ENCODE data around the gene PLCD3. TPM values are rescaled to one million over a fixed set of nuclear protein-coding genes. Genes with fewer than 3 reads are reported as not detected.
A peak's percentile ranks its signal among the peaks of the same experiment; 100 is the strongest.

Gene PLCD3
- total and polyA plus RNA-seq, 2 of the 4 experiments (the other 2 are of a cell fraction), result 5.6 to 36.6 TPM

DNA sequence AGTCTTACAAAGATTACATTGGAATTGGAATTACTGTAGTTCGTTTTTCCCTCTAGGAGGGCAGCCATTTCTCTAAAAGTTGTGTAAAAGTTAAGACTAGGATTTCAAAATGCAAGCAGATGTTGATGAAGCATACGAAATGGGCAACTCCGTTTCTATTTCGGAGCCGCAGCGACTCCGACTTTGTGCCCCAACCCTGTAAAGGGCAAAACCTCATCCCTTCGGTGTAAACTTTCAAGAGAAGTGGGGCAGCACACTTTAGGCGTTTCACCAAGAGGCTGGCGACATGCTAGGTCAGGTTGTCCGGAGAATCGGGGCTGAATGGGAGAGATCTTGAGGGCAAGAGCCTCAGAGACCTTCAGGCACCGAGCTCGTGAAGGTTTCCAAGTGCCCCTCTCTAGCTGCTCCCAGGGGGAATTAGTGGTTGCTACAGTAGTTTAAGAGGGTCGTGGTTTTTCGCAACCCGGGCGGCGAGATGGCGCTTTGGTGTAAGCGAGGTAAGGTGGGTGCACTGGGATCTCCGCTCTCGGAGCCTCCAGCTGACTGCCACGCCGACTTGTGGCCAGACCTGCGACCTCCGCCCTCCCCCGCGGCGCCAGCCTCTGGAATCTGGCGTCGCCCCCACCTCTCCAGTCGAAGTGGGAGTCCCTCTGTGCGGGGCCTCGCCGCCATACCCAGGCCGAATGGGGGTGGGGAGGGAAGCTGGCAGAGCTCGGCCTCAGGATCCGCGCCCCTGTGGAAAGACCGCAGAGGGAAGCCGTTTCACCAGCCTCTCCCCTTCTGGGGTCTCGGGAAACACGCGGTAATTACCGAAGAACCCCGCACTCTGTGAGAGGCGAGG lies 28.4 kb upstream of the PLCD3 start:
- Histone ChIP-seq H3K14ac (replicated peaks; ENCODE audit: low read depth, low read length) (peak overlapping the region; percentile 76), H4K91ac (ENCODE audit: insufficient read depth, low read depth, low read length) (peak overlapping the region; percentile 97), H2AK5ac (ENCODE audit: low read depth, low read length) (peak overlapping the region; percentile 99), H3K27ac (ENCODE audit: insufficient read depth, low read length) (peak overlapping the region; percentile 98), H3K18ac (ENCODE audit: low read depth, low read length) (peak overlapping the region; percentile 75), H3K4me1 (ENCODE audit: control insufficient read depth, insufficient read depth, low read length) (peaks cover 17% of the 10 kb centered on the region), H3K36me3 (ENCODE audit: control insufficient read depth, insufficient read depth, low read length) (no peaks in the 10 kb centered on the region), H2BK120ac (ENCODE audit: low read depth, low read length) (peak overlapping the region; percentile 42), H3K9me1 (ENCODE audit: insufficient read depth, low read length) (peaks cover 19% of the 10 kb centered on the region), H3K56ac (ENCODE audit: extremely low read depth, insufficient read depth, low read length) (peak overlapping the region; percentile 99), H2AFZ (replicated peaks; ENCODE audit: low read length, poor library complexity) (peak overlapping the region; percentile 88), H4K8ac (ENCODE audit: low read depth in 2 of 2, low read length in 2 of 2) (peak overlapping the region; percentile 89 to 95), H3K23ac (ENCODE audit: low read depth, low read length) (peak overlapping the region; percentile 71), H4K20me1 (ENCODE audit: insufficient read depth, low read length) (peaks cover 10% of the 10 kb centered on the region), H3K4me2 (ENCODE audit: low read depth, low read length) (peak overlapping the region; percentile 84), H3K79me1 (ENCODE audit: low read depth in 1 of 2, low read length in 2 of 2) (peaks cover 8 to 58% of the 10 kb centered on the region in 2 experiments), H2BK20ac (ENCODE audit: low read depth, low read length) (no peak overlapping the region), H2BK15ac (ENCODE audit: low read depth, low read length) (peak overlapping the region; percentile 0; the same call in 1 of the 3 replicates), H2AK9ac (replicated peaks; ENCODE audit: low read depth, low read length, poor library complexity) (peak overlapping the region; percentile 100), H3K9ac (ENCODE audit: low read depth, low read length) (peak overlapping the region; percentile 98), H3K4ac (ENCODE audit: low read depth, low read length) (peak overlapping the region; percentile 99), H4K5ac (ENCODE audit: low read depth, low read length) (peak overlapping the region; percentile 92), H3K9me3 (ENCODE audit: control insufficient read depth, insufficient read depth, low read length) (no peaks in the 10 kb centered on the region), H3K27me3 (ENCODE audit: control insufficient read depth, insufficient read depth, low read length) (no peaks in the 10 kb centered on the region), H2BK5ac (ENCODE audit: low read depth, low read length, poor library complexity, severe bottlenecking) (peak overlapping the region; percentile 96), H3K4me3 (ENCODE audit: insufficient read depth, low read depth, low read length) (peak overlapping the region; percentile 75)
- TSS peak; percentile 38 for BruUV-seq (replicated peaks)
- 1% methylated on average over 20 of the region's 48 CpGs; no CpG with 5 or more reads in 1 of the 2 experiments for WGBS, 2 experiments (ENCODE audit: extremely low coverage in 2 of 2, insufficient read length in 1 of 2)
- dilution Hi-C loops (cut with HindIII; ENCODE audit: low sequenced_read_pairs, unreplicated experiment), result no loop called here
- TF ChIP-seq RAD21 (IDR thresholded peaks at IDR 0.05; ENCODE audit: low read length), result peak; percentile 27; the same call in 1 of the 2 replicates
- TF ChIP-seq, protein P1, sequence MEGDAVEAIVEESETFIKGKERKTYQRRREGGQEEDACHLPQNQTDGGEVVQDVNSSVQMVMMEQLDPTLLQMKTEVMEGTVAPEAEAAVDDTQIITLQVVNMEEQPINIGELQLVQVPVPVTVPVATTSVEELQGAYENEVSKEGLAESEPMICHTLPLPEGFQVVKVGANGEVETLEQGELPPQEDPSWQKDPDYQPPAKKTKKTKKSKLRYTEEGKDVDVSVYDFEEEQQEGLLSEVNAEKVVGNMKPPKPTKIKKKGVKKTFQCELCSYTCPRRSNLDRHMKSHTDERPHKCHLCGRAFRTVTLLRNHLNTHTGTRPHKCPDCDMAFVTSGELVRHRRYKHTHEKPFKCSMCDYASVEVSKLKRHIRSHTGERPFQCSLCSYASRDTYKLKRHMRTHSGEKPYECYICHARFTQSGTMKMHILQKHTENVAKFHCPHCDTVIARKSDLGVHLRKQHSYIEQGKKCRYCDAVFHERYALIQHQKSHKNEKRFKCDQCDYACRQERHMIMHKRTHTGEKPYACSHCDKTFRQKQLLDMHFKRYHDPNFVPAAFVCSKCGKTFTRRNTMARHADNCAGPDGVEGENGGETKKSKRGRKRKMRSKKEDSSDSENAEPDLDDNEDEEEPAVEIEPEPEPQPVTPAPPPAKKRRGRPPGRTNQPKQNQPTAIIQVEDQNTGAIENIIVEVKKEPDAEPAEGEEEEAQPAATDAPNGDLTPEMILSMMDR (conservative IDR thresholded peaks at IDR 0.05; ENCODE audit: low read depth, low read length), result peak; percentile 30; the same call in 1 of the 2 replicates
- TF ChIP-seq MXI1 (IDR thresholded peaks at IDR 0.05; ENCODE audit: borderline replicate concordance, low read depth, low read length), result peak; percentile 20; the same call in 1 of the 2 replicates
- TF ChIP-seq, protein P2, sequence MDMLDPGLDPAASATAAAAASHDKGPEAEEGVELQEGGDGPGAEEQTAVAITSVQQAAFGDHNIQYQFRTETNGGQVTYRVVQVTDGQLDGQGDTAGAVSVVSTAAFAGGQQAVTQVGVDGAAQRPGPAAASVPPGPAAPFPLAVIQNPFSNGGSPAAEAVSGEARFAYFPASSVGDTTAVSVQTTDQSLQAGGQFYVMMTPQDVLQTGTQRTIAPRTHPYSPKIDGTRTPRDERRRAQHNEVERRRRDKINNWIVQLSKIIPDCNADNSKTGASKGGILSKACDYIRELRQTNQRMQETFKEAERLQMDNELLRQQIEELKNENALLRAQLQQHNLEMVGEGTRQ (IDR thresholded peaks at IDR 0.05; ENCODE audit: low read depth, low read length), result no peak
- no peak for TF ChIP-seq RCOR1 (IDR thresholded peaks at IDR 0.05; ENCODE audit: insufficient replicate concordance, low read length)
- TF ChIP-seq POLR2A (IDR thresholded peaks at IDR 0.05; ENCODE audit: low read depth, low read length), result peak; percentile 69
- peak; percentile 47; the same call in 1 of the 2 replicates for TF ChIP-seq MAZ (IDR thresholded peaks at IDR 0.05; ENCODE audit: borderline replicate concordance, low read depth, low read length)
- no peak for TF ChIP-seq CHD1 (IDR thresholded peaks at IDR 0.05; ENCODE audit: low read depth, low read length)
- intact Hi-C loops (cut with micrococcal nuclease), result loop anchor here (1.0 kb wide), 2 partner anchors 11 to 25 kb away; partner anchors contain the start of gene ACBD4
- in situ Hi-C loops (cut with MboI; ENCODE audit: low sequenced_read_pairs), result no loop called here
- POLR2A ChIA-PET (ENCODE audit: unreplicated experiment), result interaction anchor here (0.6 to 3.1 kb wide), 6 partner anchors 8 to 37 kb away, joined by 3 to 53 read pairs (median 4); partner anchors contain the start of genes ACBD4 and HEXIM1
- CTCF ChIA-PET, result interaction anchor here (0.5 to 3.8 kb wide), 8 partner anchors 9 to 37 kb away, joined by 3 to 18 read pairs (median 6); partner anchors contain the start of gene ACBD4
- ATAC-seq (ENCODE audit: low read depth) (peak; percentile 50), DNase-seq (peak; percentile 61)
